ENCODE measurements around the gene NPEPL1.

NPEPL1 gene

GRCh38 chr20:58696411-58696961 lies 3.9 kb downstream of the NPEPL1 start:
- Histone ChIP-seq H3K4me3 (ENCODE audit: low read length) (no peak overlapping the region), H3K36me3 (ENCODE audit: insufficient read depth, low read length) (peaks cover 38% of the 10 kb centered on the region), H3K27ac (ENCODE audit: low read depth, low read length) (no peak overlapping the region), H3K4me1 (ENCODE audit: insufficient read depth, low read length) (peaks cover 5% of the 10 kb centered on the region), H3K9ac (ENCODE audit: low read depth, low read length) (no peak overlapping the region), H3K9me3 (ENCODE audit: insufficient read depth, low read depth, low read length) (no peaks in the 10 kb centered on the region), H3K27me3 (ENCODE audit: insufficient read depth, low read length) (no peaks in the 10 kb centered on the region)
- WGBS: 89% methylated on average over 10 of the region's 10 CpGs

- Histone ChIP-seq H3K9me3 (ENCODE audit: insufficient read depth, low read depth, low read length) (no peaks in the 10 kb centered on the region), H3K27ac (ENCODE audit: low read depth, low read length) (no peak overlapping the region), H3K36me3 (ENCODE audit: insufficient read depth, low read length) (peaks cover 45% of the 10 kb centered on the region), H3K4me3 (ENCODE audit: low read length) (no peak overlapping the region), H3K9ac (ENCODE audit: low read depth, low read length) (no peak overlapping the region), H3K4me1 (ENCODE audit: insufficient read depth, low read length) (no peaks in the 10 kb centered on the region), H3K27me3 (ENCODE audit: insufficient read depth, low read length) (no peaks in the 10 kb centered on the region)
- WGBS: 94% methylated on average over 21 of the region's 21 CpGs
Measured at GRCh38 chr20:58697201-58697866, 4.7 kb downstream of the NPEPL1 start.

GRCh38 chr20:58697867-58698703 lies 5.5 kb downstream of the NPEPL1 start:
- peaks cover 53% of the 10 kb centered on the region for H3K36me3 ChIP-seq (ENCODE audit: insufficient read depth, low read length)
- no peak overlapping the region for H3K4me3 ChIP-seq (ENCODE audit: low read length)
- H3K9me3 ChIP-seq (ENCODE audit: insufficient read depth, low read depth, low read length): no peaks in the 10 kb centered on the region
- no peaks in the 10 kb centered on the region for H3K4me1 ChIP-seq (ENCODE audit: insufficient read depth, low read length)
- 93% methylated on average over 15 of the region's 15 CpGs for WGBS
- H3K27me3 ChIP-seq (ENCODE audit: insufficient read depth, low read length): no peaks in the 10 kb centered on the region
- H3K27ac ChIP-seq (ENCODE audit: low read depth, low read length): no peak overlapping the region
- H3K9ac ChIP-seq (ENCODE audit: low read depth, low read length): no peak overlapping the region

GRCh38 chr20:58698741-58699622 lies 6.4 kb downstream of the NPEPL1 start:
- no peaks in the 10 kb centered on the region for H3K9me3 ChIP-seq (ENCODE audit: insufficient read depth, low read depth, low read length)
- H3K36me3 ChIP-seq (ENCODE audit: insufficient read depth, low read length): peaks cover 62% of the 10 kb centered on the region
- H3K27ac ChIP-seq (ENCODE audit: low read depth, low read length): no peak overlapping the region
- 92% methylated on average over 27 of the region's 27 CpGs for WGBS
- H3K9ac ChIP-seq (ENCODE audit: low read depth, low read length): no peak overlapping the region
- H3K27me3 ChIP-seq (ENCODE audit: insufficient read depth, low read length): no peaks in the 10 kb centered on the region
- H3K4me3 ChIP-seq (ENCODE audit: low read length): no peak overlapping the region
- no peaks in the 10 kb centered on the region for H3K4me1 ChIP-seq (ENCODE audit: insufficient read depth, low read length)

- Histone ChIP-seq H3K36me3 (ENCODE audit: insufficient read depth, low read length) (peaks cover 68% of the 10 kb centered on the region), H3K9me3 (ENCODE audit: insufficient read depth, low read depth, low read length) (no peaks in the 10 kb centered on the region), H3K9ac (ENCODE audit: low read depth, low read length) (no peak overlapping the region), H3K27me3 (ENCODE audit: insufficient read depth, low read length) (no peaks in the 10 kb centered on the region), H3K4me1 (ENCODE audit: insufficient read depth, low read length) (no peaks in the 10 kb centered on the region), H3K27ac (ENCODE audit: low read depth, low read length) (no peak overlapping the region), H3K4me3 (ENCODE audit: low read length) (no peak overlapping the region)
- WGBS: 91% methylated on average over 9 of the region's 9 CpGs
Measured at GRCh38 chr20:58699623-58700107, 7.1 kb downstream of the NPEPL1 start.

- H3K36me3 ChIP-seq (ENCODE audit: insufficient read depth, low read length): peaks cover 71% of the 10 kb centered on the region
- H3K4me3 ChIP-seq (ENCODE audit: low read length): no peak overlapping the region
- no peaks in the 10 kb centered on the region for H3K27me3 ChIP-seq (ENCODE audit: insufficient read depth, low read length)
- no peaks in the 10 kb centered on the region for H3K4me1 ChIP-seq (ENCODE audit: insufficient read depth, low read length)
- no peaks in the 10 kb centered on the region for H3K9me3 ChIP-seq (ENCODE audit: insufficient read depth, low read depth, low read length)
- WGBS: 89% methylated on average over 11 of the region's 11 CpGs
- H3K9ac ChIP-seq (ENCODE audit: low read depth, low read length): no peak overlapping the region
- no peak overlapping the region for H3K27ac ChIP-seq (ENCODE audit: low read depth, low read length)
Measured at GRCh38 chr20:58700121-58700821, 7.7 kb downstream of the NPEPL1 start.

GRCh38 chr20:58700823-58701222 lies 8.2 kb downstream of the NPEPL1 start:
- 89% methylated on average over 11 of the region's 11 CpGs for WGBS
- Histone ChIP-seq H3K4me1 (ENCODE audit: insufficient read depth, low read length) (no peaks in the 10 kb centered on the region), H3K4me3 (ENCODE audit: low read length) (no peak overlapping the region), H3K9me3 (ENCODE audit: insufficient read depth, low read depth, low read length) (no peaks in the 10 kb centered on the region), H3K27me3 (ENCODE audit: insufficient read depth, low read length) (no peaks in the 10 kb centered on the region), H3K9ac (ENCODE audit: low read depth, low read length) (no peak overlapping the region), H3K27ac (ENCODE audit: low read depth, low read length) (no peak overlapping the region), H3K36me3 (ENCODE audit: insufficient read depth, low read length) (peaks cover 72% of the 10 kb centered on the region)

GRCh38 chr20:58701431-58702160 lies 9.0 kb downstream of the NPEPL1 start:
- no peaks in the 10 kb centered on the region for H3K27me3 ChIP-seq (ENCODE audit: insufficient read depth, low read length)
- H3K4me1 ChIP-seq (ENCODE audit: insufficient read depth, low read length): no peaks in the 10 kb centered on the region
- no peak overlapping the region for H3K4me3 ChIP-seq (ENCODE audit: low read length)
- no peak overlapping the region for H3K9ac ChIP-seq (ENCODE audit: low read depth, low read length)
- 90% methylated on average over 29 of the region's 29 CpGs for WGBS
- H3K9me3 ChIP-seq (ENCODE audit: insufficient read depth, low read depth, low read length): no peaks in the 10 kb centered on the region
- peaks cover 65% of the 10 kb centered on the region for H3K36me3 ChIP-seq (ENCODE audit: insufficient read depth, low read length)
- no peak overlapping the region for H3K27ac ChIP-seq (ENCODE audit: low read depth, low read length)

- H3K4me1 ChIP-seq (ENCODE audit: insufficient read depth, low read length): no peaks in the 10 kb centered on the region
- no peak overlapping the region for H3K27ac ChIP-seq (ENCODE audit: low read depth, low read length)
- H3K27me3 ChIP-seq (ENCODE audit: insufficient read depth, low read length): no peaks in the 10 kb centered on the region
- no peaks in the 10 kb centered on the region for H3K9me3 ChIP-seq (ENCODE audit: insufficient read depth, low read depth, low read length)
- H3K4me3 ChIP-seq (ENCODE audit: low read length): no peak overlapping the region
- 91% methylated on average over 9 of the region's 9 CpGs for WGBS
- H3K9ac ChIP-seq (ENCODE audit: low read depth, low read length): no peak overlapping the region
- peaks cover 65% of the 10 kb centered on the region for H3K36me3 ChIP-seq (ENCODE audit: insufficient read depth, low read length)
Measured at GRCh38 chr20:58702161-58702510, 9.5 kb downstream of the NPEPL1 start.
